SK-N-SH treated with all-trans-retinoic acid at 6 μM for 48 hours (cell line): Measurements from ENCODE around the gene MRFAP1L1.

Experiments used
- ATAC-seq: fragments of 200-7000 bp; cut with Tn5 transposase; 3 replicates; pipeline ENCODE4 v1.9.1; 2020; ENCODE audit warnings: mild to moderate bottlenecking, moderate library complexity
- ARNTL ChIP-seq: fragments of 450-650 bp; formaldehyde crosslinking; IDR thresholded peaks from 2 replicates; pipeline ENCODE4 v1.5.0; 2020; ENCODE audit warnings: low read depth, mild to moderate bottlenecking, moderate library complexity, borderline replicate concordance
- BACH2 ChIP-seq: fragments of 250-450 bp; sonication (Bioruptor Pico); IDR thresholded peaks from 2 replicates; pipeline ENCODE4 v1.9.0; 2021; ENCODE audit warnings: mild to moderate bottlenecking, borderline replicate concordance
- CREB5 ChIP-seq: fragments of 250-450 bp; sonication (Bioruptor Pico); IDR thresholded peaks from 2 replicates; pipeline ENCODE4 v1.5.1; 2020; ENCODE audit warnings: low read depth, mild to moderate bottlenecking, moderate library complexity
- CSDC2 ChIP-seq: fragments of 250-450 bp; sonication (Bioruptor Pico); IDR thresholded peaks from 2 replicates; pipeline ENCODE4 v1.5.0; 2020; ENCODE audit warnings: mild to moderate bottlenecking, moderate library complexity
- ESRRG ChIP-seq: fragments of 250-450 bp; sonication (Bioruptor Pico); IDR thresholded peaks from 2 replicates; pipeline ENCODE4 v1.6.1; 2021; ENCODE audit warnings: mild to moderate bottlenecking
- GLIS3 ChIP-seq: fragments of 250-450 bp; sonication (Bioruptor Pico); IDR thresholded peaks from 2 replicates; pipeline ENCODE4 v1.5.0; 2020; ENCODE audit warnings: mild to moderate bottlenecking, moderate library complexity
- ISL1 ChIP-seq: fragments of 250-450 bp; sonication (Bioruptor Pico); IDR thresholded peaks from 2 replicates; pipeline ENCODE4 v2.1.2; 2022; ENCODE audit warnings: mild to moderate bottlenecking, moderate library complexity
- OSR1 ChIP-seq: fragments of 250-450 bp; sonication (Bioruptor Pico); IDR thresholded peaks from 2 replicates; pipeline ENCODE4 v1.8.0; 2022; ENCODE audit warnings: moderate library complexity, mild to moderate bottlenecking, inconsistent platforms
- PPARA ChIP-seq: fragments of 250-450 bp; sonication (Bioruptor Pico); IDR thresholded peaks from 2 replicates; pipeline ENCODE4 v1.5.0; 2020; ENCODE audit warnings: mild to moderate bottlenecking, borderline replicate concordance
- RARB ChIP-seq: fragments of 250-450 bp; sonication (Bioruptor Pico); IDR thresholded peaks from 2 replicates; pipeline ENCODE4 v1.8.0; 2021; ENCODE audit warnings: mild to moderate bottlenecking, moderate library complexity
- TOX ChIP-seq: fragments of 250-450 bp; sonication (Bioruptor Pico); IDR thresholded peaks from 2 replicates; pipeline ENCODE4 v1.8.0; 2021; ENCODE audit warnings: mild to moderate bottlenecking, moderate library complexity, borderline replicate concordance
- TSHZ2 ChIP-seq: fragments of 250-450 bp; sonication (Bioruptor Pico); IDR thresholded peaks from 2 replicates; pipeline ENCODE4 v1.5.0; 2020; ENCODE audit warnings: mild to moderate bottlenecking, moderate library complexity
- ZC3H10 ChIP-seq: fragments of 250-450 bp; sonication (Bioruptor Pico); IDR thresholded peaks from 2 replicates; pipeline ENCODE4 v1.5.1; 2021; ENCODE audit warnings: mild to moderate bottlenecking, moderate library complexity
- ZFP3 ChIP-seq: fragments of 250-450 bp; sonication (Bioruptor Pico); IDR thresholded peaks from 2 replicates; pipeline ENCODE4 v1.5.0; 2020; ENCODE audit warnings: mild to moderate bottlenecking, moderate library complexity
- ZFP30 ChIP-seq: fragments of 450-650 bp; formaldehyde crosslinking; IDR thresholded peaks from 2 replicates; pipeline ENCODE4 v1.5.0; 2022; ENCODE audit warnings: mild to moderate bottlenecking, moderate library complexity
- ZNF565 ChIP-seq: fragments of 450-650 bp; formaldehyde crosslinking; conservative IDR thresholded peaks from 2 replicates; pipeline ENCODE4 v1.5.0; 2020; ENCODE audit warnings: low read depth, mild to moderate bottlenecking, moderate library complexity
- ZNF70 ChIP-seq: fragments of 450-650 bp; formaldehyde crosslinking; IDR thresholded peaks from 2 replicates; pipeline ENCODE4 v1.5.0; 2020; ENCODE audit warnings: mild to moderate bottlenecking, moderate library complexity
- ZNF8 ChIP-seq: fragments of 450-650 bp; formaldehyde crosslinking; IDR thresholded peaks from 2 replicates; pipeline ENCODE4 v1.5.0; 2020; ENCODE audit warnings: mild to moderate bottlenecking, moderate library complexity
- TF ChIP-seq, protein P1 (sequence below): fragments of 250-450 bp; sonication (Bioruptor Pico); IDR thresholded peaks from 2 replicates; pipeline ENCODE4 v1.8.0; 2021; ENCODE audit warnings: low read depth, mild to moderate bottlenecking, moderate library complexity, borderline replicate concordance
- TF ChIP-seq, protein P2 (sequence below): fragments of 250-450 bp; sonication (Bioruptor Pico); IDR thresholded peaks from 2 replicates; pipeline ENCODE4 v1.5.1; 2021; ENCODE audit warnings: mild to moderate bottlenecking, moderate library complexity
- TF ChIP-seq, protein P3 (sequence below): fragments of 250-450 bp; sonication (Bioruptor Pico); IDR thresholded peaks from 2 replicates; pipeline ENCODE4 v1.8.0; 2020; ENCODE audit warnings: mild to moderate bottlenecking, moderate library complexity, borderline replicate concordance

Gene MRFAP1L1

GRCh38 chr4:6699903-6700302 lies 9.8 kb downstream of the MRFAP1L1 start:
- ATAC-seq, result no peak

GRCh38 chr4:6699388-6699787 lies 10.3 kb downstream of the MRFAP1L1 start:
- no peak for TF ChIP-seq ZFP3 (CRISPR knock-in tag)
- no peak for TF ChIP-seq PPARA (CRISPR knock-in tag)
- TF ChIP-seq, all 23 proteins: peak for 0
- no peak for ATAC-seq

More at GRCh38 chr4:6699903-6700302, 9.8 kb downstream of the MRFAP1L1 start:
- TF ChIP-seq TOX (CRISPR knock-in tag) (no peak), OSR1 (CRISPR knock-in tag) (no peak), ZNF565 (CRISPR knock-in tag) (no peak), ZNF70 (CRISPR knock-in tag) (no peak), CREB5 (no peak), GLIS3 (no peak), TSHZ2 (no peak), RARB (CRISPR knock-in tag) (no peak), ZC3H10 (no peak), ZNF8 (CRISPR knock-in tag) (no peak), BACH2 (CRISPR knock-in tag) (no peak), ZFP30 (no peak), ISL1 (CRISPR knock-in tag) (no peak), ESRRG (no peak), CSDC2 (no peak)
- TF ChIP-seq, protein P1, sequence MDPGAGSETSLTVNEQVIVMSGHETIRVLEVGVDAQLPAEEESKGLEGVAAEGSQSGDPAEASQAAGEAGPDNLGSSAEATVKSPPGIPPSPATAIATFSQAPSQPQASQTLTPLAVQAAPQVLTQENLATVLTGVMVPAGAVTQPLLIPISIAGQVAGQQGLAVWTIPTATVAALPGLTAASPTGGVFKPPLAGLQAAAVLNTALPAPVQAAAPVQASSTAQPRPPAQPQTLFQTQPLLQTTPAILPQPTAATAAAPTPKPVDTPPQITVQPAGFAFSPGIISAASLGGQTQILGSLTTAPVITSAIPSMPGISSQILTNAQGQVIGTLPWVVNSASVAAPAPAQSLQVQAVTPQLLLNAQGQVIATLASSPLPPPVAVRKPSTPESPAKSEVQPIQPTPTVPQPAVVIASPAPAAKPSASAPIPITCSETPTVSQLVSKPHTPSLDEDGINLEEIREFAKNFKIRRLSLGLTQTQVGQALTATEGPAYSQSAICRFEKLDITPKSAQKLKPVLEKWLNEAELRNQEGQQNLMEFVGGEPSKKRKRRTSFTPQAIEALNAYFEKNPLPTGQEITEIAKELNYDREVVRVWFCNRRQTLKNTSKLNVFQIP (CRISPR knock-in tag), result no peak
- TF ChIP-seq, protein P2, sequence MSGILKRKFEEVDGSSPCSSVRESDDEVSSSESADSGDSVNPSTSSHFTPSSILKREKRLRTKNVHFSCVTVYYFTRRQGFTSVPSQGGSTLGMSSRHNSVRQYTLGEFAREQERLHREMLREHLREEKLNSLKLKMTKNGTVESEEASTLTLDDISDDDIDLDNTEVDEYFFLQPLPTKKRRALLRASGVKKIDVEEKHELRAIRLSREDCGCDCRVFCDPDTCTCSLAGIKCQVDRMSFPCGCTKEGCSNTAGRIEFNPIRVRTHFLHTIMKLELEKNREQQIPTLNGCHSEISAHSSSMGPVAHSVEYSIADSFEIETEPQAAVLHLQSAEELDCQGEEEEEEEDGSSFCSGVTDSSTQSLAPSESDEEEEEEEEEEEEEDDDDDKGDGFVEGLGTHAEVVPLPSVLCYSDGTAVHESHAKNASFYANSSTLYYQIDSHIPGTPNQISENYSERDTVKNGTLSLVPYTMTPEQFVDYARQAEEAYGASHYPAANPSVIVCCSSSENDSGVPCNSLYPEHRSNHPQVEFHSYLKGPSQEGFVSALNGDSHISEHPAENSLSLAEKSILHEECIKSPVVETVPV (CRISPR knock-in tag), result no peak
- TF ChIP-seq, protein P3, sequence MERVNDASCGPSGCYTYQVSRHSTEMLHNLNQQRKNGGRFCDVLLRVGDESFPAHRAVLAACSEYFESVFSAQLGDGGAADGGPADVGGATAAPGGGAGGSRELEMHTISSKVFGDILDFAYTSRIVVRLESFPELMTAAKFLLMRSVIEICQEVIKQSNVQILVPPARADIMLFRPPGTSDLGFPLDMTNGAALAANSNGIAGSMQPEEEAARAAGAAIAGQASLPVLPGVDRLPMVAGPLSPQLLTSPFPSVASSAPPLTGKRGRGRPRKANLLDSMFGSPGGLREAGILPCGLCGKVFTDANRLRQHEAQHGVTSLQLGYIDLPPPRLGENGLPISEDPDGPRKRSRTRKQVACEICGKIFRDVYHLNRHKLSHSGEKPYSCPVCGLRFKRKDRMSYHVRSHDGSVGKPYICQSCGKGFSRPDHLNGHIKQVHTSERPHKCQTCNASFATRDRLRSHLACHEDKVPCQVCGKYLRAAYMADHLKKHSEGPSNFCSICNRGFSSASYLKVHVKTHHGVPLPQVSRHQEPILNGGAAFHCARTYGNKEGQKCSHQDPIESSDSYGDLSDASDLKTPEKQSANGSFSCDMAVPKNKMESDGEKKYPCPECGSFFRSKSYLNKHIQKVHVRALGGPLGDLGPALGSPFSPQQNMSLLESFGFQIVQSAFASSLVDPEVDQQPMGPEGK (CRISPR knock-in tag), result no peak
- TF ChIP-seq, all 23 proteins: peak for 0

DNA sequence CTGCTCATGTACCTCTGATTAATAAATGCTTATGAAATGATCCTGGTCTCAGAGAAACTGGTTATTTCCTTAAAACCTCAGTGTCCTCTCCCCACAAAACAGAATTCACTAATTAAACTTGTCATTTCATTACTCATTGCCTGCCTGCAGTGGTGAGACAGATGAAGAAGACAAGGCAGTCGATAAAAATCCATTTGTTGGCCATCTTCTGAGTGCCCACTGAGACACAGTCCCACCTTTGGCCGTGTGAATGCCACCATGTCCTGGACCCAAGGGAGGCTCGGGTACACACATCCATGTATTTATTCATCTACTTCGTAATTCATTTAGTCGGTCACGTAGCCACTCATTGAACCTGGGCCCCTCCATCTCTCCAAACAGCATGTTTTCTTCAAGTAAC lies 12.5 kb downstream of the MRFAP1L1 start:
- no peak for ATAC-seq
- TF ChIP-seq, protein P2 (CRISPR knock-in tag), result no peak
- TF ChIP-seq BACH2 (CRISPR knock-in tag) (no peak), CREB5 (no peak), ZNF8 (CRISPR knock-in tag) (no peak), TSHZ2 (no peak), ZNF565 (CRISPR knock-in tag) (no peak), ARNTL (CRISPR knock-in tag) (no peak), RARB (CRISPR knock-in tag) (no peak), OSR1 (CRISPR knock-in tag) (no peak), TOX (CRISPR knock-in tag) (no peak)
- TF ChIP-seq, protein P3 (CRISPR knock-in tag), result no peak
